KMS-11 (cell line): ENCODE data around the gene TENM3.

Experiments
- H2AFZ ChIP-seq: fragments of 200-600 bp; sonication (generic); 2 replicates; pipeline ENCODE4 v1.6.1; 2016; ENCODE audit warnings: antibody characterized with exemption, mixed run types, low read depth
- H3K27ac ChIP-seq: fragments of 200-600 bp; sonication (generic); 2 replicates; pipeline ENCODE4 v1.6.1; 2016; ENCODE audit warnings: mild to moderate bottlenecking, mixed run types
- H3K27me3 ChIP-seq: fragments of 200-600 bp; sonication (generic); 2 replicates; pipeline ENCODE4 v1.6.1; 2017; ENCODE audit warnings: mild to moderate bottlenecking, low read depth, mixed run types, moderate library complexity; ENCODE audit not compliant: insufficient read depth
- H3K36me3 ChIP-seq: fragments of 200-600 bp; sonication (generic); 2 replicates; pipeline ENCODE4 v1.6.1; 2017; ENCODE audit warnings: mild to moderate bottlenecking, mixed run types; ENCODE audit not compliant: insufficient read depth
- H3K4me1 ChIP-seq: fragments of 200-600 bp; sonication (generic); 2 replicates; pipeline ENCODE4 v1.6.1; 2016; ENCODE audit warnings: mild to moderate bottlenecking, low read depth, mixed run types; ENCODE audit not compliant: poor library complexity, severe bottlenecking
- H3K4me2 ChIP-seq: fragments of 200-600 bp; sonication (generic); 2 replicates; pipeline ENCODE4 v1.7.0; 2016; ENCODE audit warnings: mild to moderate bottlenecking, mixed run types
- H3K4me3 ChIP-seq: fragments of 200-600 bp; sonication (generic); IDR thresholded peaks from 2 replicates; pipeline ENCODE4 v1.6.1; 2017; ENCODE audit warnings: low read depth, low read length, mixed read lengths; ENCODE audit not compliant: insufficient read depth
- H3K79me2 ChIP-seq: fragments of 200-600 bp; sonication (generic); 2 replicates; pipeline ENCODE4 v1.6.1; 2016; ENCODE audit warnings: low read depth, mixed run types; ENCODE audit not compliant: insufficient read depth
- H3K9ac ChIP-seq: fragments of 200-600 bp; sonication (generic); 2 replicates; pipeline ENCODE4 v1.6.1; 2016; ENCODE audit warnings: mild to moderate bottlenecking, mixed run types
- H4K20me1 ChIP-seq: fragments of 200-600 bp; sonication (generic); 2 replicates; pipeline ENCODE4 v1.6.1; 2016; ENCODE audit warnings: mild to moderate bottlenecking, mixed run types; ENCODE audit not compliant: insufficient read depth
- CTCF ChIP-seq: fragments of 200-600 bp; sonication (generic); conservative IDR thresholded peaks from 2 replicates; pipeline ENCODE4 v1.6.1; 2017; ENCODE audit warnings: low read depth, mild to moderate bottlenecking, antibody characterized with exemption, low read length, moderate library complexity, mixed read lengths

The TENM3 gene

DNA sequence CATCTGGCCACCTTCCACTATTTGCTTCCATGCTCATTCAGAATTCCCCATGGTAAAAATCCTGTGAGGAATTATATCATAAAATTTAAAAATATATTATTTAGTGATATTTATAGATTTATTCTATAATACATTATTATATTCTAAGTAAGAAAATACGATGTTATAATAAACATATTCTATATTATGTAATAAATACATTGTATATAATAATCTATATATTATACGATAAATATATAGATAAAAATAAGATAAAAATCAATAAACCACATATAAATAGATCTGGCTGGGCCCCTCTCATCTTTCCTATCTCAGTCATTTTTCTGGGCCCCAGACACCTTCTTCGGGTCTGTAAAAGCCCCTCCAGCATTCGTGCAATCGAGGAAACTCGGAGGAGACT lies 605.5 kb downstream of the TENM3 start:
- no peak for TF ChIP-seq CTCF
- no peak overlapping the region for H2AFZ ChIP-seq

More for the DNA sequence above, 605.5 kb downstream of the TENM3 start:
- Histone ChIP-seq H3K4me1 (no peaks in the 10 kb centered on the region), H3K4me2 (no peak overlapping the region), H3K79me2 (no peaks in the 10 kb centered on the region), H4K20me1 (no peaks in the 10 kb centered on the region), H3K27me3 (no peaks in the 10 kb centered on the region), H3K36me3 (no peaks in the 10 kb centered on the region), H3K9ac (no peak overlapping the region), H3K27ac (no peak overlapping the region), H3K4me3 (no peak overlapping the region)
